Measurements from ENCODE around the gene CAB39.
A peak's percentile ranks its signal among the peaks of the same experiment; 100 is the strongest.

CAB39 gene

DNA sequence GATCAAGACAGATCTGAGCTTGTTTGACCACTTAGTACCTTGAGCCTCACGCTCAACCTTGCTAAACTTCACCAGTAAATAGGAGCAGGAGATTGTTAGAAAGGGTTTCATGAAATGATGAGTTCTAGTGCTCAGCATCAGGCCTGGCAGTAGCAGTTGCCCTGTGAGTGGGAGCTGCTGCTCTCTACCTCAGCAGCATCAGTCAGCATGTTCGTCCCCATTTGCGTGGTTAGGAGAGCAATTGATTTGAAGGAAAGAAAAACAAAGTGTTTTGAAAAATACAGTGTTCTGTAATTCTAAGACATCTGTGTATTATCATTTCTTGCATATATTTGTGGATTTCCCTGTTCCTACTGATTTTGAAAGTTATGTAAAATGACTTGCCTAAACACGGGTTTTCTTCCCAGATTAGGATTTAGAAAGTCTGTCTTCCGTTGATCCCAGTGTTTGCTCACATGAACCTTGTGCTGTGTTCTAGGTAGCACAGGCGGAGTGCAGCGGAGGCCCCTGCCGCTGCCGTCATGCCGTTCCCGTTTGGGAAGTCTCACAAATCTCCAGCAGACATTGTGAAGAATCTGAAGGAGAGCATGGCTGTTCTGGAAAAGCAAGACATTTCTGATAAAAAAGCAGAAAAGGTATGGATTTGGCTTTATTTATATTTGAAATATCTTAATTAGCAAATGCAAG is 47.0 kb downstream of the CAB39 start:
- H3K4me3 ChIP-seq (ENCODE audit: low read length): no peak overlapping the region
- TF ChIP-seq, protein P1, sequence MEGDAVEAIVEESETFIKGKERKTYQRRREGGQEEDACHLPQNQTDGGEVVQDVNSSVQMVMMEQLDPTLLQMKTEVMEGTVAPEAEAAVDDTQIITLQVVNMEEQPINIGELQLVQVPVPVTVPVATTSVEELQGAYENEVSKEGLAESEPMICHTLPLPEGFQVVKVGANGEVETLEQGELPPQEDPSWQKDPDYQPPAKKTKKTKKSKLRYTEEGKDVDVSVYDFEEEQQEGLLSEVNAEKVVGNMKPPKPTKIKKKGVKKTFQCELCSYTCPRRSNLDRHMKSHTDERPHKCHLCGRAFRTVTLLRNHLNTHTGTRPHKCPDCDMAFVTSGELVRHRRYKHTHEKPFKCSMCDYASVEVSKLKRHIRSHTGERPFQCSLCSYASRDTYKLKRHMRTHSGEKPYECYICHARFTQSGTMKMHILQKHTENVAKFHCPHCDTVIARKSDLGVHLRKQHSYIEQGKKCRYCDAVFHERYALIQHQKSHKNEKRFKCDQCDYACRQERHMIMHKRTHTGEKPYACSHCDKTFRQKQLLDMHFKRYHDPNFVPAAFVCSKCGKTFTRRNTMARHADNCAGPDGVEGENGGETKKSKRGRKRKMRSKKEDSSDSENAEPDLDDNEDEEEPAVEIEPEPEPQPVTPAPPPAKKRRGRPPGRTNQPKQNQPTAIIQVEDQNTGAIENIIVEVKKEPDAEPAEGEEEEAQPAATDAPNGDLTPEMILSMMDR (IDR thresholded peaks at IDR 0.05; ENCODE audit: insufficient read depth, low read depth, low read length, missing control alignments): no peak
- DNase-seq (ENCODE audit: low read depth): no peak

DNA sequence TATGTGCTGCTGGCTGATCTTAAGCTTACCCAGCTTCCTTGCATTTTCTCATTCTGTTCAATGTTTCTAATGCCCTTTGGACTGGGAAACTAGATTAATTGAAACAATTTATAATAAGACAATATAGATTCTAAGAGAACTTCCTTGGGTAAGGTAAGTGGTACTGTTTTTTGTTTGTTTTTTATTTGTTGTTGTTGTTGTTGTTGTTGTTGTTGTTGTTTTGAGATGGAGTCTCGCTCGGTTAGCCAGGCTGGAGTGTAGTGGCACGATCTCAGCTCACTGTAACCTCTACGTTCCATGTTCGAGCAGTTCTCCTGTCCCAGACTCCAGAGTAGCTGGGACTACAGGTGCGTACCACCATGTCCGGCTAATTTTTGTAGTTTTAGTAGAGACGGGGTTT is 49.1 kb downstream of the CAB39 start:
- TF ChIP-seq, protein P1 (IDR thresholded peaks at IDR 0.05; ENCODE audit: insufficient read depth, low read depth, low read length, missing control alignments): no peak
- no peak overlapping the region for H3K4me3 ChIP-seq (ENCODE audit: low read length)
- DNase-seq (ENCODE audit: low read depth): no peak

DNA sequence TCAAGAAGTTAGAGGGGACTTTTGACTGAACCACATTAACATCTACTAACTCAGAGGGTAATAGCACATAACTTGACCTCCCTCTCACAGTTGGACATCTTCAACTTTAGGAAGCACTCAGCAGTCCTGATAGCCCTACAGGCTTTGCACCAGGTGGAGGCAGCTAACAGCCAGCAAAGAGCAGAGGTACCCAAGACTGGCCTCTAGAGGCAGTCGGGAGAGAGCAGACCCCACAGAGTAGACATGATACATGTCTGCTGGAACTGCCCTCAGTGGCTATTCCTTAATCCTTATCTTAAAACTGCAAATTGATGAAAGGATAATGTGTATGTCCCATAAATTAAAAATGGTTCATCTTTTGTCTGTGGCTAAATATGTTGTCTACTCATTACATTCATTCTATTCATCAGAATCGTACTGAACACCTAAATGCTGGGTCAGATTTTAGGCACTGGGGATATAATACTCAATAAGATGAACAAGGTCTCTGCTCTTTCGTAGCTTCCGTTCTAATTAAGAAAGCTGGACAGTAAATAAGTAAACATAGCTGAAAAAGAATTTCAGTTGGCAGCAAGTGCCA is 49.8 kb downstream of the CAB39 start:
- no peak overlapping the region for H3K4me3 ChIP-seq (ENCODE audit: low read length)
- TF ChIP-seq, protein P1 (IDR thresholded peaks at IDR 0.05; ENCODE audit: insufficient read depth, low read depth, low read length, missing control alignments): peak; percentile 36
- peak; percentile 34 for DNase-seq (ENCODE audit: low read depth)

DNA sequence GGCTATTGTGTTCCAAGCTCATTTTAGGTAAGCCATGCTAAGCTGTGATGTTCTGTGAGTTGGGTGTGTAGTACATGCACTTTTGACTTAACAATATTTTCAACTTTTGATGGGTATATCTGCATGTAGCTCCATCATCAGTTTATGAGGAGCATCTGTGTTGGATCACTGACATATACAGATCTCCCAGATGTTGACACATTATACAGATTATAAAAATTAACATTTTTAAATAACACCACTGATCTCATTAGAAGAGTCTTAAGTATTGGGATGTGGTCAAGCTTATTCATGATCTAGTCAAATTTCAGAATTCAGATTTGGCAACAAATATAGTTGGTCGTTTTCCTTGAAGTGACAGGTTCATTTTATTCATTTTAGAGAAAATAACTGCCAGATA is 51.7 kb downstream of the CAB39 start:
- no peak for DNase-seq (ENCODE audit: low read depth)
- no peak overlapping the region for H3K4me3 ChIP-seq (ENCODE audit: low read length)
- TF ChIP-seq, protein P1 (IDR thresholded peaks at IDR 0.05; ENCODE audit: insufficient read depth, low read depth, low read length, missing control alignments): no peak

DNA sequence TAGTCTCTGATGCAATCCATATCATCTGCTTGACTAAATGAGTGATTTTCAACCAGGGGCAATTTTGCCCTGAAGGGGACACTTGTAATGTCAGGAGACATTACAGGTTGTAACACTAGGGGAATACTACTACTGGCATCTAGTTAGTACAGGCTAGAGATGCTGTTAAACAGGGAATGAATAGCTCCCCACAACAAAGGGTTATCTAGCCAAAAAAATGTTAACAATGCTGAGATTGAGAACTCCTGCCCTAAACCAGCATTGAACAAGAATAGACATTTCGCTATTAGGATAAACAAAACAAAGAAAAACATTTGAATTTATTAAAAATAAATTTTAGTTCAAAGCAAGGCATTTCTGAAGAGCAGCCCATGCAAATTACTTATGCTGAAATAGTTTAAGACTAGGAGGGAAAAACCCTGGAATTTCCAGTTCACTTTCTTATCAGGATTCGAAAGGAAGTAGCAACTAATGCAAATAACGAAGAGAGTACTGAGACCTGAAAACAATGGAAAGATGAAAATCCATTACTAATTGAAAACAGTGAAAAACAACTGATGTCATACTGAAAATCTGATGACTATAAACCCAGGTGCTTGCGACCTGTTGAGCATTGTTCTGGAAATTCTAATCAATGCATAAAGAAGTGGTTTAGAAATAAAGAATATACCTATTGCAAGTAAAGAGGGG is 53.1 kb downstream of the CAB39 start:
- DNase-seq (ENCODE audit: low read depth): no peak
- TF ChIP-seq, protein P1 (IDR thresholded peaks at IDR 0.05; ENCODE audit: insufficient read depth, low read depth, low read length, missing control alignments): no peak
- H3K4me3 ChIP-seq (ENCODE audit: low read length): no peak overlapping the region

DNA sequence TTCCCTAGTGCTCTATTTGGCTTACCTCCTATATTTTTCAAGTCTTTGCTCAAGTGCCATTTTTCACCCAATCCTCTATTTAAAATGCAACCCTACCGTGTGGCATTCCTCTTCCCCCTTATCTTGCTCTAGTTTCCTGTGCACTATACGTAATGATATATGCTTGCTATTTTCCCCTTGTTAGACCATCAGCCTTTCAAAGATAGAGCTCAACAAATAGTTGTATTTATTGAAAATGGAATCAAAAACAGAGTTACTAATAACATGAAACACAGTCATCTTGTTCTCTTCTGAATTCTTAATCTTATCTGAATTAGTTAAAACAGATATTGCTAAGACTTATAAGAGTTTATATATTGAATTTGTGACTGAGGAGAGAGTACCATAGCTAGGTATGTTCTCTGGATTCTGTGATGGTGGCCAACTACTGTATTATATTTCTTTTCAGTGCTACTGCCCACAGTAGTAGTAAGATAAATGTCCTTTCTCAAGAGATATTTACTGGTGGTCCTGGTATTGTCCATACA is 55.3 kb downstream of the CAB39 start:
- no peak for DNase-seq (ENCODE audit: low read depth)
- H3K4me3 ChIP-seq (ENCODE audit: low read length): no peak overlapping the region
- TF ChIP-seq, protein P1 (IDR thresholded peaks at IDR 0.05; ENCODE audit: insufficient read depth, low read depth, low read length, missing control alignments): no peak
